Measurements from ENCODE around the gene PAPOLA. TPM values are rescaled to one million over a fixed set of nuclear protein-coding genes. Genes with fewer than 3 reads are reported as not detected.

PAPOLA gene
- total and polyA plus RNA-seq, 2 experiments from 2014 or later = 198 to 237 TPM

DNA sequence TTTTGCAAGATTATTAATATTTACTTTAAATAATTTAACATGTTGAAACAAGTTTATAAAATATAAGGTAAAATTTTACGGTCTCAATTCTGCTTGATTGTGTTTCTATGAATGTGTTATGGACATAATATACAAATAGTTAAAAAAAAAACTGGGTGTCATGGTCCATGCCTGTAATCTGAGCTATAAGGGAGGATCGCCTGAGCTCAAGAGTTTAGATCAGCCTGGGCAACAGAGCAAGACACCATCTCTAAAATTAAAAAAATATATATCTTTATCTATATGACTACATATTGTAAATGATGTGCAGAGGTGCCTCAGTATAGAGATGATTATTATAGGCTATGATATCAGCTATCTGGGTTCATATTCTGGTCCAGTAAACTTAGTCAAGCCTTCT is 9.9 kb downstream of the PAPOLA start:
- H3K27ac ChIP-seq (ENCODE audit: low read depth) = peak overlapping the region; percentile 28
- H4K20me1 ChIP-seq (replicated peaks; ENCODE audit: insufficient read depth) = peaks cover 71% of the 10 kb centered on the region
- peak overlapping the region; percentile 60; the same call in 2 of the 3 replicates for H3K4me3 Mint-ChIP-seq
- H3K27me3 Mint-ChIP-seq (ENCODE audit: insufficient read depth, low read depth, poor library complexity) = peaks cover 2% of the 10 kb centered on the region
- H3K79me2 ChIP-seq (replicated peaks; ENCODE audit: insufficient read depth) = peaks cover 100% of the 10 kb centered on the region
- H2AFZ ChIP-seq = no peak overlapping the region
- H3K4me3 ChIP-seq = peak overlapping the region; percentile 9
- peak overlapping the region; percentile 80; the same call in 1 of the 2 replicates for H3K27ac Mint-ChIP-seq
- no peak for ATAC-seq
- peaks cover 77% of the 10 kb centered on the region for H3K4me1 Mint-ChIP-seq
- TF ChIP-seq EZH2phosphoT487 (IDR thresholded peaks at IDR 0.05; ENCODE audit: unreplicated experiment) (no peak), EZH2 (IDR thresholded peaks at IDR 0.05; ENCODE audit: low read depth, unreplicated experiment) (no peak), CREB1 (CRISPR knock-in tag; IDR thresholded peaks at IDR 0.05; ENCODE audit: low read depth) (no peak), ZNF114 (CRISPR knock-in tag; IDR thresholded peaks at IDR 0.05) (no peak), POLR2AphosphoS5 (IDR thresholded peaks at IDR 0.05; ENCODE audit: low read depth) (no peak), STAT1 (IDR thresholded peaks at IDR 0.05; ENCODE audit: unreplicated experiment) (no peak), JUNB (IDR thresholded peaks at IDR 0.05; ENCODE audit: unreplicated experiment) (no peak), ZNF331 (CRISPR knock-in tag; IDR thresholded peaks at IDR 0.05; ENCODE audit: low read depth) (no peak), NANOG (IDR thresholded peaks at IDR 0.05; ENCODE audit: borderline replicate concordance) (no peak)
- TF ChIP-seq, protein P1, sequence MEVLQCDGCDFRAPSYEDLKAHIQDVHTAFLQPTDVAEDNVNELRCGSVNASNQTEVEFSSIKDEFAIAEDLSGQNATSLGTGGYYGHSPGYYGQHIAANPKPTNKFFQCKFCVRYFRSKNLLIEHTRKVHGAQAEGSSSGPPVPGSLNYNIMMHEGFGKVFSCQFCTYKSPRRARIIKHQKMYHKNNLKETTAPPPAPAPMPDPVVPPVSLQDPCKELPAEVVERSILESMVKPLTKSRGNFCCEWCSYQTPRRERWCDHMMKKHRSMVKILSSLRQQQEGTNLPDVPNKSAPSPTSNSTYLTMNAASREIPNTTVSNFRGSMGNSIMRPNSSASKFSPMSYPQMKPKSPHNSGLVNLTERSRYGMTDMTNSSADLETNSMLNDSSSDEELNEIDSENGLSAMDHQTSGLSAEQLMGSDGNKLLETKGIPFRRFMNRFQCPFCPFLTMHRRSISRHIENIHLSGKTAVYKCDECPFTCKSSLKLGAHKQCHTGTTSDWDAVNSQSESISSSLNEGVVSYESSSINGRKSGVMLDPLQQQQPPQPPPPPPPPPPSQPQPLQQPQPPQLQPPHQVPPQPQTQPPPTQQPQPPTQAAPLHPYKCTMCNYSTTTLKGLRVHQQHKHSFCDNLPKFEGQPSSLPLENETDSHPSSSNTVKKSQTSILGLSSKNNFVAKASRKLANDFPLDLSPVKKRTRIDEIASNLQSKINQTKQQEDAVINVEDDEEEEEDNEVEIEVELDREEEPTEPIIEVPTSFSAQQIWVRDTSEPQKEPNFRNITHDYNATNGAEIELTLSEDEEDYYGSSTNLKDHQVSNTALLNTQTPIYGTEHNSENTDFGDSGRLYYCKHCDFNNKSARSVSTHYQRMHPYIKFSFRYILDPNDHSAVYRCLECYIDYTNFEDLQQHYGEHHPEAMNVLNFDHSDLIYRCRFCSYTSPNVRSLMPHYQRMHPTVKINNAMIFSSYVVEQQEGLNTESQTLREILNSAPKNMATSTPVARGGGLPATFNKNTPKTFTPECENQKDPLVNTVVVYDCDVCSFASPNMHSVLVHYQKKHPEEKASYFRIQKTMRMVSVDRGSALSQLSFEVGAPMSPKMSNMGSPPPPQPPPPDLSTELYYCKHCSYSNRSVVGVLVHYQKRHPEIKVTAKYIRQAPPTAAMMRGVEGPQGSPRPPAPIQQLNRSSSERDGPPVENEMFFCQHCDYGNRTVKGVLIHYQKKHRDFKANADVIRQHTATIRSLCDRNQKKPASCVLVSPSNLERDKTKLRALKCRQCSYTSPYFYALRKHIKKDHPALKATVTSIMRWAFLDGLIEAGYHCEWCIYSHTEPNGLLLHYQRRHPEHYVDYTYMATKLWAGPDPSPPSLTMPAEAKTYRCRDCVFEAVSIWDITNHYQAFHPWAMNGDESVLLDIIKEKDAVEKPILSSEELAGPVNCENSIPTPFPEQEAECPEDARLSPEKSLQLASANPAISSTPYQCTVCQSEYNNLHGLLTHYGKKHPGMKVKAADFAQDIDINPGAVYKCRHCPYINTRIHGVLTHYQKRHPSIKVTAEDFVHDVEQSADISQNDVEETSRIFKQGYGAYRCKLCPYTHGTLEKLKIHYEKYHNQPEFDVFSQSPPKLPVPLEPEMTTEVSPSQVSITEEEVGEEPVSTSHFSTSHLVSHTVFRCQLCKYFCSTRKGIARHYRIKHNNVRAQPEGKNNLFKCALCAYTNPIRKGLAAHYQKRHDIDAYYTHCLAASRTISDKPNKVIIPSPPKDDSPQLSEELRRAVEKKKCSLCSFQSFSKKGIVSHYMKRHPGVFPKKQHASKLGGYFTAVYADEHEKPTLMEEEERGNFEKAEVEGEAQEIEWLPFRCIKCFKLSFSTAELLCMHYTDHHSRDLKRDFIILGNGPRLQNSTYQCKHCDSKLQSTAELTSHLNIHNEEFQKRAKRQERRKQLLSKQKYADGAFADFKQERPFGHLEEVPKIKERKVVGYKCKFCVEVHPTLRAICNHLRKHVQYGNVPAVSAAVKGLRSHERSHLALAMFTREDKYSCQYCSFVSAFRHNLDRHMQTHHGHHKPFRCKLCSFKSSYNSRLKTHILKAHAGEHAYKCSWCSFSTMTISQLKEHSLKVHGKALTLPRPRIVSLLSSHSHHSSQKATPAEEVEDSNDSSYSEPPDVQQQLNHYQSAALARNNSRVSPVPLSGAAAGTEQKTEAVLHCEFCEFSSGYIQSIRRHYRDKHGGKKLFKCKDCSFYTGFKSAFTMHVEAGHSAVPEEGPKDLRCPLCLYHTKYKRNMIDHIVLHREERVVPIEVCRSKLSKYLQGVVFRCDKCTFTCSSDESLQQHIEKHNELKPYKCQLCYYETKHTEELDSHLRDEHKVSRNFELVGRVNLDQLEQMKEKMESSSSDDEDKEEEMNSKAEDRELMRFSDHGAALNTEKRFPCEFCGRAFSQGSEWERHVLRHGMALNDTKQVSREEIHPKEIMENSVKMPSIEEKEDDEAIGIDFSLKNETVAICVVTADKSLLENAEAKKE (CRISPR knock-in tag; IDR thresholded peaks at IDR 0.05) = no peak
- TF ChIP-seq, protein P2, sequence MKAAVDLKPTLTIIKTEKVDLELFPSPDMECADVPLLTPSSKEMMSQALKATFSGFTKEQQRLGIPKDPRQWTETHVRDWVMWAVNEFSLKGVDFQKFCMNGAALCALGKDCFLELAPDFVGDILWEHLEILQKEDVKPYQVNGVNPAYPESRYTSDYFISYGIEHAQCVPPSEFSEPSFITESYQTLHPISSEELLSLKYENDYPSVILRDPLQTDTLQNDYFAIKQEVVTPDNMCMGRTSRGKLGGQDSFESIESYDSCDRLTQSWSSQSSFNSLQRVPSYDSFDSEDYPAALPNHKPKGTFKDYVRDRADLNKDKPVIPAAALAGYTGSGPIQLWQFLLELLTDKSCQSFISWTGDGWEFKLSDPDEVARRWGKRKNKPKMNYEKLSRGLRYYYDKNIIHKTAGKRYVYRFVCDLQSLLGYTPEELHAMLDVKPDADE (IDR thresholded peaks at IDR 0.05) = no peak
- TF ChIP-seq, protein P3, sequence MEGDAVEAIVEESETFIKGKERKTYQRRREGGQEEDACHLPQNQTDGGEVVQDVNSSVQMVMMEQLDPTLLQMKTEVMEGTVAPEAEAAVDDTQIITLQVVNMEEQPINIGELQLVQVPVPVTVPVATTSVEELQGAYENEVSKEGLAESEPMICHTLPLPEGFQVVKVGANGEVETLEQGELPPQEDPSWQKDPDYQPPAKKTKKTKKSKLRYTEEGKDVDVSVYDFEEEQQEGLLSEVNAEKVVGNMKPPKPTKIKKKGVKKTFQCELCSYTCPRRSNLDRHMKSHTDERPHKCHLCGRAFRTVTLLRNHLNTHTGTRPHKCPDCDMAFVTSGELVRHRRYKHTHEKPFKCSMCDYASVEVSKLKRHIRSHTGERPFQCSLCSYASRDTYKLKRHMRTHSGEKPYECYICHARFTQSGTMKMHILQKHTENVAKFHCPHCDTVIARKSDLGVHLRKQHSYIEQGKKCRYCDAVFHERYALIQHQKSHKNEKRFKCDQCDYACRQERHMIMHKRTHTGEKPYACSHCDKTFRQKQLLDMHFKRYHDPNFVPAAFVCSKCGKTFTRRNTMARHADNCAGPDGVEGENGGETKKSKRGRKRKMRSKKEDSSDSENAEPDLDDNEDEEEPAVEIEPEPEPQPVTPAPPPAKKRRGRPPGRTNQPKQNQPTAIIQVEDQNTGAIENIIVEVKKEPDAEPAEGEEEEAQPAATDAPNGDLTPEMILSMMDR (conservative IDR thresholded peaks at IDR 0.05; ENCODE audit: low read depth in 2 of 2) = no peak
- TF ChIP-seq, protein P4, sequence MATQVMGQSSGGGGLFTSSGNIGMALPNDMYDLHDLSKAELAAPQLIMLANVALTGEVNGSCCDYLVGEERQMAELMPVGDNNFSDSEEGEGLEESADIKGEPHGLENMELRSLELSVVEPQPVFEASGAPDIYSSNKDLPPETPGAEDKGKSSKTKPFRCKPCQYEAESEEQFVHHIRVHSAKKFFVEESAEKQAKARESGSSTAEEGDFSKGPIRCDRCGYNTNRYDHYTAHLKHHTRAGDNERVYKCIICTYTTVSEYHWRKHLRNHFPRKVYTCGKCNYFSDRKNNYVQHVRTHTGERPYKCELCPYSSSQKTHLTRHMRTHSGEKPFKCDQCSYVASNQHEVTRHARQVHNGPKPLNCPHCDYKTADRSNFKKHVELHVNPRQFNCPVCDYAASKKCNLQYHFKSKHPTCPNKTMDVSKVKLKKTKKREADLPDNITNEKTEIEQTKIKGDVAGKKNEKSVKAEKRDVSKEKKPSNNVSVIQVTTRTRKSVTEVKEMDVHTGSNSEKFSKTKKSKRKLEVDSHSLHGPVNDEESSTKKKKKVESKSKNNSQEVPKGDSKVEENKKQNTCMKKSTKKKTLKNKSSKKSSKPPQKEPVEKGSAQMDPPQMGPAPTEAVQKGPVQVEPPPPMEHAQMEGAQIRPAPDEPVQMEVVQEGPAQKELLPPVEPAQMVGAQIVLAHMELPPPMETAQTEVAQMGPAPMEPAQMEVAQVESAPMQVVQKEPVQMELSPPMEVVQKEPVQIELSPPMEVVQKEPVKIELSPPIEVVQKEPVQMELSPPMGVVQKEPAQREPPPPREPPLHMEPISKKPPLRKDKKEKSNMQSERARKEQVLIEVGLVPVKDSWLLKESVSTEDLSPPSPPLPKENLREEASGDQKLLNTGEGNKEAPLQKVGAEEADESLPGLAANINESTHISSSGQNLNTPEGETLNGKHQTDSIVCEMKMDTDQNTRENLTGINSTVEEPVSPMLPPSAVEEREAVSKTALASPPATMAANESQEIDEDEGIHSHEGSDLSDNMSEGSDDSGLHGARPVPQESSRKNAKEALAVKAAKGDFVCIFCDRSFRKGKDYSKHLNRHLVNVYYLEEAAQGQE (IDR thresholded peaks at IDR 0.05; ENCODE audit: unreplicated experiment) = no peak
- H3K36me3 Mint-ChIP-seq (ENCODE audit: low read depth) = no peaks in the 10 kb centered on the region
- H3F3A ChIP-seq (replicated peaks; ENCODE audit: low read depth) = no peaks in the 10 kb centered on the region
- DNase-seq (ENCODE audit: low spot score) = no peak
- peaks cover 66% of the 10 kb centered on the region for H3K4me1 ChIP-seq (ENCODE audit: insufficient read depth)
- H3K9me3 Mint-ChIP-seq = no peaks in the 10 kb centered on the region
- H3K27me3 ChIP-seq (ENCODE audit: insufficient read depth) = no peaks in the 10 kb centered on the region
- H3K4me2 ChIP-seq = peak overlapping the region; percentile 19
- no peaks in the 10 kb centered on the region for H3K36me3 ChIP-seq (ENCODE audit: insufficient read depth)
- H3K9me2 ChIP-seq (ENCODE audit: insufficient read depth) = no peaks in the 10 kb centered on the region

All from GM23338 (cell line).